Activated T-helper 1 cell treated with anti-CD3 and anti-CD28 coated beads, Interleukin-2, amount 50 U/mL, for 16 hours (primary cell): ENCODE results near the gene TESK2.
"Not testable (repeated sequence)": the region's sequence is repeated elsewhere in the genome, so short reads cannot be mapped to it uniquely, and the experiment has no call there.

Source experiments
- DNase-seq, 2 donors: peaks; one replicate each; pipeline ENCODE4 v3.0.0-alpha.2; 2020; ENCODE audit warnings: low read depth in 1 of 2, low spot score in 1 of 2

TESK2 gene

GRCh38 chr1:45379524-45379923 lies 111.4 kb downstream of the TESK2 start:
- no peak for DNase-seq

DNA sequence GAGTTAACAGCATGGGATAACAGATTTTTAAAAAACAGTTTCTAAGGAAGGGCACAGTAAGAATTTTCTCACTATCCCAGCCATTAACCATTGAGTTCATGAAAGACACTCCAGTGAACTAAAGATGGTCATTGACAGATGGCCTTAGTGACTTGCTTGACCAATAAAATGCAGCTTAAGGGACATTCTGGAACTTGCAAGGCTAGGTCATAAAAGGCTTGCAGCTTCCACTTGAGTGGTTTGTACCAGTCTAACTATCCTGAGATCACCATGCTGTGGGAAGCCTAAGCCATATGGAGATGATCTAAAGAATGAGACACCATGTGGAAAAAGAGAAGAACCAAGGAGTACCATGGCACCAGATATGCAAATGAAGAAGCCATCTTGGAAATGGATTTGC lies 112.8 kb downstream of the TESK2 start:
- no peak for DNase-seq

DNA sequence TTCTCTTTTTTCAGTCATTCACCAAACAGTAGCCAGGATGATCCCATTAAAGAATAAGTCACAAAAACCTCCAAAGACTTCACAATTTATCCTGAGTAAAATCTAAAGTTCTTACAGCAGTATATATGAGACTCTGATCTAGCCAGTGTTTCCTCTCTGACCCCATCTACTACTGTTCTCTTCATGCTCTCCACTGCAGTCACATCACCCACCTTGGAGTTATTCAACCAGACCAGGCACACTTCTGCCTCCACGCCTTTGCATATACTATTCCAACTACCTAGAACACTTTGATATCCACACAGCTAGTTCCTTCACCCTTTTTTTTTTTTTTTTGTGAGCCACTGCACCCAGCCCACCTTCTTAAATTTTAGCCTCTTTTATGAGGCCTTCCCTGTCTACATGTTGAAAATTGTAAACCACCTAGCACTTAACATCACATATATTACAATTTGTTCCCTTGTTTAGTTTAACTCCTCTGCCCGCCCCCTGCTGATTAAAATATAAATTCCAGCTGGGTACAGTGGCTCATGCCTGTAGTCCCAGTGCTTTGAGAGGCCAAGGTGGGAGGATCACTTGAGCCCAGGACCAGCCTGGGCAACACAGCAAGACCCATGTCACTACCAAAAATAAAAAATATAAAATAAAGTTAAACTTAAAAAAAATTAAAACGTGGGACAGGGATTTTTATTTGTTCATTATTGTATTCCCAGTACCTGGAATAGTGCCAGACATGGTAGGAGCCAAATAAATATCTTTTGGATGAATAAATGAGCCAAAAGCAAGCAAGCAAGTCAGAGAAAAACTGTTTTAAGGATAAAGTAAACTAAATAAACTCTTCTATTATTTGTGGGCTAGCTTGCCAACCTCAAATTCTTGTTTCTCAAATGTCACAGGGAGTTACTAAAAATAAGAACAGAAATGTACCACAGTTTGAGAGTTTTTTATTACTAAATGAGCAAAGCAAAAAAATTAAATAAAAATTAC lies 115.6 kb downstream of the TESK2 start:
- no peak for DNase-seq

GRCh38 chr1:45373573-45373972 lies 117.4 kb downstream of the TESK2 start:
- DNase-seq, result no peak

DNA sequence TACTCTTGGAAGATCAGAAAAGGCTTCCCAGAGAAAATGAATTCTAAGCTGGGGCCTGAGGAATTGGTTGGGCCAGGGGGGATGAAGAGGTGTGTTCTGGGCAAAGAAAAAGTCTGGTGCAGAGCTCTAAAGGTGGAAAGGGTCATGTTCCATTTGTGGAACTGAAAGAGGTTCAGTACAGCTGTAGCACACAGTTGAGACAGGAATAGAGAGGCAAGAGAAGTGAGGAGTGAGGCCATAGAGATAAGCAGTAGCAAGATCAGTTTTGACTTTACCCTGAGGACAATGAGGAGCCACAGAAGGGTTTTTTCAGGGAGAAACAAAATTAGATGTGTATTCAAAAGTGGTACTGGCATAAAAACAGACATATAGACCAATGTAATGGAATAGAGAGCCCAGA lies 120.4 kb downstream of the TESK2 start:
- DNase-seq, result no peak

GRCh38 chr1:45365051-45365450 lies 125.9 kb downstream of the TESK2 start:
- DNase-seq, result no peak

DNA sequence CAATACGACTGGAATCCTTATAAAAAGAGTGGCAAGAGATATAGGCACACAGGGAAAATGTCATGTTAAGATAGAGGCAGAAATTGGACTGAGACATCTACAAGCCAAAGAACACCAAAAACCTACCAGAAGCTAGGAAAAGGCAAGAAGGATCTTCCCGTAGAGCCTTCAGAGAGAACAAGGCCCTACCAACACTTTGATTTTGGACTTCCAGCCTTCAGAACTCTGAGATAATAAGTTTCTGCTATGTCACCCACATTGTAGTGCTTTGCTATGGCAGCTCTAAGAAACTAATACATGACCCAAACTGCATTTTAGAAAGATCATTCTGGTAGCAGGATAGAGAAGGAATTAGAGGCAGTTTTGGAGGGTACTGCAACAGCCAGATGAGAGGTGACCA lies 126.7 kb downstream of the TESK2 start:
- no peak for DNase-seq

DNA sequence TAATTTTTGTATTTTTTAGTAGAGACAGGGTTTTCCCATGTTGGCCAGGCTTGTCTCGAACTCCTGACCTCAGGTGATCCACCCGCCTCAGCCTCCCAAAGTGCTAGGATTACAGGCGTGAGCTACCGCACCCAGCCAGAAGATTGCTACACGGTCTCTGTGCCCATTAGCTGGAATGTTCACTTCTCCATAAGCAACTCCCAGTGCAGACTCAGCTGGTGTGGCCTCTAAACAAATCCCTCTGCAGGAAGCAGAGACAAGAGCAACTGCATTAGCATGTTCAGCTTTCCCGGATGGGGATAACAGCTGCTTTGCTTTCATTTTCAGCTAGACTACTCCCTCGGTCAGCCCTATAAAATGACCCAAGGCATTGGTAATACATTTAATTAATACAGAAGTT lies 130.0 kb downstream of the TESK2 start:
- not testable (repeated sequence) for DNase-seq

DNA sequence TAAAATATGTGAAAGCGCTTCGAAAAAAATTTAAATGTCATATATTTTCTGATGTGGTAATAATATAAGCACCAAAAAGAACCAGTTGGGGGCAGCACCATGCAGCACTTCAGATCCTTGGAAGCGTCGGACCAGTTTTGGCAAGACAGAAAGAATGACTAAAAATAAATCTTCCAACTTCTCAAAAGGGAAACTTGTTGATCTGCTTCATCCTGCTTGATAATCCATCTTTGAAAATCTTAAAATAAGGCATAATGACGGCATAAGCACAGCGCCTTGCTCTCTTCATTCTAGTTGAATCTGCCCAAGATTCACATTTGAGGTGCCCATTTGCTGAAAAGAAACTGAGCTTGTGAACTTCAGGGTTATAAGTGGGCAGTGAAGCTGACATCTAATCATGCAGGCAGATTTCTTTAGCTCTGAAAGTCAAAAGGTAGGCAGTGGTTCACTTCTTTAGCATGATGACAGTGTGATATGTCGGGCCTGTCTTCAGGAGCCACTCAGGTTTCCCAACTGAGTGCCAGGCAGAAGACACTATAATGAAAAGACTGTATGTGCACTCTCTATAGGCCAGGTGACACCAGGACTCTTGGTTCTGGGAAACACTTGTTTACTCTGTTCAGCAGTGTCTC lies 131.0 kb downstream of the TESK2 start:
- DNase-seq, result no peak

- DNase-seq, result no peak
These were observed 134.8 kb downstream of the TESK2 start for GRCh38 chr1:45356186-45356585.

DNA sequence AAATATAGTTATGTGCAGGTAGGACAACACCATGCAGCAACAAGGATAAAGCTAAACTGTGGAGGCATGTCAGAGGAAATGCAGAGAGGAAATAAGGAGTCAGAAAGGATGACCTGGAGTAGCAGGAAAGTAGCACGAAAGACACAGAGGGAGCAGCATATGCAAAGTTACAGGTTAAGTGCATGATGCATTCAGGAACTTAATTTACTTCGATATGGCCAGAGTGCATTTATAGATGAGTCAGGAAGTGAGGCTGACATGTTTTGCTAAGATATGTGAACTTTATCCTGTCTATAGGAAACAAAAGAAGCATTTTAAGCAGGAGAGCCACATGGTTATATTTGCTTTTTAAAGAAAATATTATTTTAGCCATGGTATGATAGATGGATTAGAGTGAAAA lies 135.3 kb downstream of the TESK2 start:
- DNase-seq, result no peak

- DNase-seq, result no peak
These were observed 136.1 kb downstream of the TESK2 start for GRCh38 chr1:45354838-45355237.

DNA sequence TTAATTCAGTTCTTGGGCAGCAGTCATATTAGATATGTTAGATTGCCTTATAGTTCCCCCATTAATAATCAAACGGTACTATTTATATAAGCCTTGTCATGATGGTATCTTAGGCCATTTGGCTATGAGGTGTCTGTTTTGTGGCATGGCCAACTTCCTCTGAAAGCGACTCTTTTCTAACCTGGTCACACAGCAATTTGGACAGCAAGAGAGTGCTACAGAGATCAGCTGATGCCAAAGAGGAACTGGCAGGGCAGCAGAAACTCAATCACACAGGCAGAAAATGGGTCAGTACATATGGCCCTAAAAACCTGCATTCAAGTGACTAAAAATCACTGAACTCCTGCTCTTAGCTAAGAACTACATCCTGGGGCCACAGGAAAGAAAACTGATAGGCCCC lies 137.3 kb downstream of the TESK2 start:
- DNase-seq, result no peak

- DNase-seq, result no peak
These were observed 139.5 kb downstream of the TESK2 start for GRCh38 chr1:45351508-45351907.

DNA sequence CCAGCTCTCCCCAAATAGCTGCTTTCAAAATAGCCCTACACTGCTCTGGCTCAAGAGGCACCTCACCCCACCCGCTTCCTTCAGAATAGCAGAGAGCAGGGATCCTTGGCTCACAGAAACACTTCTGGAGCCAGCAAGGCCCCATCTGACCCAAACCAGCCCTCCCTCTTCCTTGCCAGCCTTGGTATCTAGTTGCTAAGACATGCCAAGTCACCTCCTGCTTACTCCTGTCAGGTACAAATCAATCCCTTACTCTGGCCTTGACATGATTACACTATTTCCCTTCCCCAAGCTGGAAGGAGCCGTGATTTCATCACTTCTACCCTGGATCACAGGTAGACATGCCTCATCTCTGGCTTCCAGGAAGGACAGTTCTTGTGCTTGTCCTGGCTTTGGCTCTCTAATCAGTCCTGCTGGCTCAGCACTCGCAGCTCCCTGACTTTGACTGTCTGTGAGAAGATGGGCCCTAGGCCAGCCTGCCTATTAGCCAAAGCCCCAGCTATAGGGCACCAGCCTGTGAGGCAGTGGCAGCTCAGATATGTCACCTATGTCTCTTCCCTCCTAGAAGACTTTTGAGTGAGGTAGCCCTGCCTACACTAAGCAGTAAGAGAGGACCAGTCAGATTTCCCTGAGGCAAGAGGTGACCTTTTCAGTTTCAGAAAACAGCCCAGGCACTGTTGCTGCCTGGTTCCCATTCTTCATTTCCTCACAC lies 141.8 kb downstream of the TESK2 start:
- no peak for DNase-seq

DNA sequence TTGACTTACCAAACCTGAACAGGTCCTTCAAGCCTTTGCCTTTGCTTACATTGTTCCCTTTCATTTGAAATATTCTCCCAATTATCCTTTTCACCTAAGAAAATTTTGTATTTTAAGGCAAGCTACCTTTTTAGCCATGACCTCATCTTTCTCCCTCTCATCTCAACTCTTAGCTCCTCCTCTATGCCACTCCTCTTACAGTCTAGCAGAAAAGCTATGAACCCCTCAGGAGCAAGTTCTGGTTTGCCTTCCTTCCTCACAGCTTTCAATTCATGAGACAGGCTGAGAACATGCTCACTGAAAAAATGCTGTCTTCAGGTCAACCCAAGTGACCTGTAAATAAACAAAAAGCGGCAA lies 142.4 kb downstream of the TESK2 start:
- DNase-seq, result no peak

DNA sequence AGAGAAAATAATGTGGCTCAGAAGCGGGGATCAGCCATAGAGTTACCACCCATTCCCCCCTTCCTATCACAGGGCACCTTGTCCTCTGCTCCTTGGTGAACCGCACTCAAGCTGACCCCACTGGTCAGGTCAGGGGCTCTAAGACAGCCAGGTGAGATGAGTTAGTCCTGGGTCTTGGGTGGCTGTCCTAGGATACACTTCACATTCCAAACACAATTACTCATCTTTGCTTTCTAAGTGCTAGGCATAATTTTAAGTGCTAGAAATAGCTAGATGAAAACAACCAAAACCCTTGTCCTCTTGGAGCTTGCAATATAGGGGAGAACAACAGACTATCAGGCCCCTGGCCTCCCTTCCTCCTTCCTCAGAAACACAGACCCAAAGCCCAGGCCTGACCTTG lies 142.9 kb downstream of the TESK2 start:
- DNase-seq, result no peak

- DNase-seq, result no peak
These were observed 144.5 kb downstream of the TESK2 start for GRCh38 chr1:45346473-45346872.

- DNase-seq, result no peak
These were observed 145.9 kb downstream of the TESK2 start for GRCh38 chr1:45345014-45345413.

DNA sequence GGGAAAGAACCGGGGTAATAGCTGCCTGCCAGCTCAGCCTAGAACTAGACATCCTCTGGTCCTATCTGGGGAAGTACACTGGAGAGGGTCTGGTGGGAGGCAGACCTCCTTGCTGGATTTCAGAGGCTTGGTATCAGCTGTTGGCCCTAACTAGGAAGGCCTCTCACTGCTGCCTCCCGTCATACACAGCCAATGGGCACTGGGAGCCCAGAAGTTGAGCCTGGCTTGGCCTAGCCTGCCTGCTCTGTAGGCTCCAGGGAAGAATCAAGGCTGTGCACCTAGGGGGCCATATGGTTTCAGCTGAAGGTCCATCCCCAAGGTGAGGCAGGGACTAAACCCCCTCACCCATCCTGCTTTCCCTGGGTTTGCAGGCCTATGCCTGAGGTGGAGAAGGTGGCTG lies 146.5 kb downstream of the TESK2 start:
- no peak for DNase-seq

- no peak for DNase-seq
These were observed 150.0 kb downstream of the TESK2 start for GRCh38 chr1:45340816-45341466.
